22Rv1 (cell line): Measurements from ENCODE around the gene SPATA13.

Experiments used
- H3K27ac ChIP-seq: fragments of 450-650 bp; 2 replicates; pipeline ENCODE4 v1.5.1; 2017
- CTCF ChIP-seq: fragments of 450-650 bp; IDR thresholded peaks from 2 replicates; pipeline ENCODE4 v1.5.1; 2017; ENCODE audit warnings: mild to moderate bottlenecking
- ZFX ChIP-seq: fragments of 450-650 bp; IDR thresholded peaks from 2 replicates; pipeline ENCODE4 v1.6.1; 2017; ENCODE audit warnings: antibody characterized with exemption, borderline replicate concordance

The SPATA13 gene

GRCh38 chr13:24179486-24179850 is 18.9 kb downstream of the SPATA13 start:
- TF ChIP-seq CTCF, result no peak
- no peak for TF ChIP-seq ZFX
- H3K27ac ChIP-seq, result no peak overlapping the region

GRCh38 chr13:24180750-24181377 is 20.3 kb downstream of the SPATA13 start:
- H3K27ac ChIP-seq, result no peak overlapping the region
- no peak for TF ChIP-seq ZFX
- TF ChIP-seq CTCF, result no peak

GRCh38 chr13:24181991-24182702 is 21.6 kb downstream of the SPATA13 start:
- TF ChIP-seq CTCF (no peak), ZFX (no peak)
- H3K27ac ChIP-seq, result peak overlapping the region; percentile 86

GRCh38 chr13:24182703-24183081 is 22.2 kb downstream of the SPATA13 start:
- no peak for TF ChIP-seq CTCF
- no peak for TF ChIP-seq ZFX
- H3K27ac ChIP-seq, result peak overlapping the region; percentile 86

GRCh38 chr13:24183741-24184182 is 23.2 kb downstream of the SPATA13 start:
- peak overlapping the region; percentile 86 for H3K27ac ChIP-seq

GRCh38 chr13:24184265-24184841 is 23.8 kb downstream of the SPATA13 start:
- H3K27ac ChIP-seq, result peak overlapping the region; percentile 86
- TF ChIP-seq ZFX, result no peak
- no peak for TF ChIP-seq CTCF

More at GRCh38 chr13:24183741-24184182, 23.2 kb downstream of the SPATA13 start:
- no peak for TF ChIP-seq CTCF
- no peak for TF ChIP-seq ZFX

GRCh38 chr13:24184882-24185281 is 24.4 kb downstream of the SPATA13 start:
- peak overlapping the region; percentile 86 for H3K27ac ChIP-seq
- TF ChIP-seq ZFX (no peak), CTCF (no peak)
